WTC11 (cell line): ENCODE data around the gene HOXD13. TPM values are rescaled to one million over a fixed set of nuclear protein-coding genes. Genes with fewer than 3 reads are reported as not detected.

ENCODE experiments used
- ATAC-seq: fragments of 200-7000 bp; cut with Tn5 transposase; 2 replicates; pipeline ENCODE4 v1.10.0; 2021; ENCODE audit warnings: mild to moderate bottlenecking, moderate library complexity
- CTCF ChIA-PET: fragments of 300-600 bp; sonication (Branson Sonifier 250); formaldehyde crosslinking; loops from one replicate; lab custom pipeline; 2021; ENCODE audit warnings: antibody characterized with exemption; lab: Charles Lee
- POLR2A ChIA-PET: fragments of 350-600 bp; sonication (Branson Sonifier 250); formaldehyde crosslinking; loops from one replicate; lab custom pipeline; 2021; ENCODE audit warnings: antibody characterized with exemption; lab: Charles Lee
- DNase-seq: peaks from one replicate; pipeline ENCODE4 v3.0.0; 2021; ENCODE audit warnings: low spot score
- H3K27ac Mint-ChIP-seq: 2 replicates; pipeline ENCODE4 v1.8.0; 2021; ENCODE audit warnings: mixed read lengths
- H3K27me3 Mint-ChIP-seq: 2 replicates; pipeline ENCODE4 v1.8.0; 2021; ENCODE audit warnings: low read depth, mild to moderate bottlenecking, moderate library complexity, mixed read lengths
- H3K36me3 Mint-ChIP-seq: 2 replicates; pipeline ENCODE4 v1.8.0; 2021; ENCODE audit warnings: mixed read lengths
- H3K4me1 Mint-ChIP-seq: 2 replicates; pipeline ENCODE4 v1.8.0; 2022; ENCODE audit warnings: mixed read lengths
- H3K4me3 Mint-ChIP-seq: 2 replicates; pipeline ENCODE4 v1.8.0; 2021; ENCODE audit warnings: mild to moderate bottlenecking, moderate library complexity, mixed read lengths
- H3K9me3 Mint-ChIP-seq: 2 replicates; pipeline ENCODE4 v1.8.0; 2021; ENCODE audit warnings: mixed read lengths
- CREM ChIP-seq: sonication (generic); formaldehyde crosslinking; IDR thresholded peaks from 2 replicates; pipeline ENCODE4 v1.8.1; 2022; ENCODE audit warnings: mild to moderate bottlenecking, missing genetic modification reagents, moderate library complexity
- ETV6 ChIP-seq: sonication (generic); formaldehyde crosslinking; IDR thresholded peaks from 2 replicates; pipeline ENCODE4 v1.8.1; 2022; ENCODE audit warnings: mild to moderate bottlenecking, missing genetic modification reagents
- FOXK1 ChIP-seq: sonication (generic); formaldehyde crosslinking; IDR thresholded peaks from 2 replicates; pipeline ENCODE4 v1.8.0; 2022; ENCODE audit warnings: mild to moderate bottlenecking, moderate library complexity, missing genetic modification reagents
- IRF1 ChIP-seq: sonication (generic); formaldehyde crosslinking; IDR thresholded peaks from 2 replicates; pipeline ENCODE4 v1.8.0; 2023; ENCODE audit warnings: missing genetic modification reagents
- JUN ChIP-seq: sonication (generic); formaldehyde crosslinking; IDR thresholded peaks from 2 replicates; pipeline ENCODE4 v1.8.0; 2023; ENCODE audit warnings: mild to moderate bottlenecking, missing genetic modification reagents
- MLX ChIP-seq: sonication (generic); formaldehyde crosslinking; IDR thresholded peaks from 2 replicates; pipeline ENCODE4 v1.8.1; 2023; ENCODE audit warnings: mild to moderate bottlenecking, missing genetic modification reagents, moderate library complexity
- RORB ChIP-seq: fragments of 250-450 bp; sonication (Bioruptor Pico); IDR thresholded peaks from 2 replicates; pipeline ENCODE4 v1.9.0; 2021; ENCODE audit warnings: mild to moderate bottlenecking
- SMAD3 ChIP-seq: sonication (generic); formaldehyde crosslinking; IDR thresholded peaks from 2 replicates; pipeline ENCODE4 v1.8.0; 2022; ENCODE audit warnings: missing genetic modification reagents, mild to moderate bottlenecking, borderline replicate concordance
- TEAD1 ChIP-seq: sonication (generic); formaldehyde crosslinking; IDR thresholded peaks from 2 replicates; pipeline ENCODE4 v1.8.0; 2022; ENCODE audit warnings: mild to moderate bottlenecking, missing genetic modification reagents
- TEAD4 ChIP-seq: sonication (generic); formaldehyde crosslinking; IDR thresholded peaks from 2 replicates; pipeline ENCODE4 v1.8.0; 2022; ENCODE audit warnings: mild to moderate bottlenecking, missing genetic modification reagents
- USF2 ChIP-seq: sonication (generic); formaldehyde crosslinking; IDR thresholded peaks from 2 replicates; pipeline ENCODE4 v1.8.1; 2023; ENCODE audit warnings: mild to moderate bottlenecking, missing genetic modification reagents, moderate library complexity
- ZBTB21 ChIP-seq: sonication (generic); formaldehyde crosslinking; IDR thresholded peaks from 2 replicates; pipeline ENCODE4 v1.8.1; 2023; ENCODE audit warnings: mild to moderate bottlenecking, missing genetic modification reagents, borderline replicate concordance
- total RNA-seq: library from RNA; stranded (reverse); gene quantifications from 3 replicates; pipeline ENCODE4 v1.2.3, GENCODE V29; 2021
- TF ChIP-seq, protein P1 (sequence below): sonication (generic); formaldehyde crosslinking; IDR thresholded peaks from 2 replicates; pipeline ENCODE4 v1.8.1; 2022; ENCODE audit warnings: low read depth, missing genetic modification reagents, borderline replicate concordance
- TF ChIP-seq, protein P2 (sequence below): sonication (generic); formaldehyde crosslinking; IDR thresholded peaks from 2 replicates; pipeline ENCODE4 v1.8.1; 2023; ENCODE audit warnings: mild to moderate bottlenecking, missing genetic modification reagents
- TF ChIP-seq, protein P3 (sequence below): sonication (generic); formaldehyde crosslinking; IDR thresholded peaks from 2 replicates; pipeline ENCODE4 v1.8.0; 2022; ENCODE audit warnings: mild to moderate bottlenecking, missing genetic modification reagents
- TF ChIP-seq, protein P4 (sequence below): sonication (generic); formaldehyde crosslinking; IDR thresholded peaks from 2 replicates; pipeline ENCODE4 v1.8.1; 2023; ENCODE audit warnings: mild to moderate bottlenecking, moderate library complexity, missing genetic modification reagents
- TF ChIP-seq, protein P5 (sequence below): sonication (generic); formaldehyde crosslinking; IDR thresholded peaks from 2 replicates; pipeline ENCODE4 v1.8.0; 2022; ENCODE audit warnings: mild to moderate bottlenecking, missing genetic modification reagents

HOXD13 gene
- total RNA-seq, 1 experiment from 2014 or later, result not detected

- ChIA-PET CTCF (interaction anchor here (1.5 to 1.7 kb wide), 2 partner anchors 18 to 26 kb away, joined by 6 to 9 read pairs; no protein-coding TSS in a partner anchor), POLR2A (no interaction called here)
- H3K9me3 Mint-ChIP-seq, result peaks cover 4% of the 10 kb centered on the region
- H3K27me3 Mint-ChIP-seq, result peaks cover 100% of the 10 kb centered on the region
- no peak for DNase-seq
- ATAC-seq, result peak; percentile 10; the same call in 1 of the 2 replicates
- no peak overlapping the region for H3K27ac Mint-ChIP-seq
- 0 out of 2 replicates have a peak, but pooled peaks cover 7% of the 10 kb centered on the region for H3K36me3 Mint-ChIP-seq
- peaks cover 19% of the 10 kb centered on the region for H3K4me1 Mint-ChIP-seq
- no peak overlapping the region for H3K4me3 Mint-ChIP-seq
- TF ChIP-seq, protein P1, sequence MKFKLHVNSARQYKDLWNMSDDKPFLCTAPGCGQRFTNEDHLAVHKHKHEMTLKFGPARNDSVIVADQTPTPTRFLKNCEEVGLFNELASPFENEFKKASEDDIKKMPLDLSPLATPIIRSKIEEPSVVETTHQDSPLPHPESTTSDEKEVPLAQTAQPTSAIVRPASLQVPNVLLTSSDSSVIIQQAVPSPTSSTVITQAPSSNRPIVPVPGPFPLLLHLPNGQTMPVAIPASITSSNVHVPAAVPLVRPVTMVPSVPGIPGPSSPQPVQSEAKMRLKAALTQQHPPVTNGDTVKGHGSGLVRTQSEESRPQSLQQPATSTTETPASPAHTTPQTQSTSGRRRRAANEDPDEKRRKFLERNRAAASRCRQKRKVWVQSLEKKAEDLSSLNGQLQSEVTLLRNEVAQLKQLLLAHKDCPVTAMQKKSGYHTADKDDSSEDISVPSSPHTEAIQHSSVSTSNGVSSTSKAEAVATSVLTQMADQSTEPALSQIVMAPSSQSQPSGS, result no peak
- TF ChIP-seq, protein P2, sequence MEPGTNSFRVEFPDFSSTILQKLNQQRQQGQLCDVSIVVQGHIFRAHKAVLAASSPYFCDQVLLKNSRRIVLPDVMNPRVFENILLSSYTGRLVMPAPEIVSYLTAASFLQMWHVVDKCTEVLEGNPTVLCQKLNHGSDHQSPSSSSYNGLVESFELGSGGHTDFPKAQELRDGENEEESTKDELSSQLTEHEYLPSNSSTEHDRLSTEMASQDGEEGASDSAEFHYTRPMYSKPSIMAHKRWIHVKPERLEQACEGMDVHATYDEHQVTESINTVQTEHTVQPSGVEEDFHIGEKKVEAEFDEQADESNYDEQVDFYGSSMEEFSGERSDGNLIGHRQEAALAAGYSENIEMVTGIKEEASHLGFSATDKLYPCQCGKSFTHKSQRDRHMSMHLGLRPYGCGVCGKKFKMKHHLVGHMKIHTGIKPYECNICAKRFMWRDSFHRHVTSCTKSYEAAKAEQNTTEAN, result no peak
- no peak for TF ChIP-seq RORB (CRISPR knock-in tag)
- TF ChIP-seq TEAD4 (CRISPR knock-in tag), result no peak
- TF ChIP-seq CREM (CRISPR knock-in tag), result no peak
- no peak for TF ChIP-seq FOXK1 (CRISPR knock-in tag)
- TF ChIP-seq ZBTB21 (CRISPR knock-in tag), result no peak
- TF ChIP-seq, protein P3, sequence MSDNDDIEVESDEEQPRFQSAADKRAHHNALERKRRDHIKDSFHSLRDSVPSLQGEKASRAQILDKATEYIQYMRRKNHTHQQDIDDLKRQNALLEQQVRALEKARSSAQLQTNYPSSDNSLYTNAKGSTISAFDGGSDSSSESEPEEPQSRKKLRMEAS, result no peak
- TF ChIP-seq, protein P4, sequence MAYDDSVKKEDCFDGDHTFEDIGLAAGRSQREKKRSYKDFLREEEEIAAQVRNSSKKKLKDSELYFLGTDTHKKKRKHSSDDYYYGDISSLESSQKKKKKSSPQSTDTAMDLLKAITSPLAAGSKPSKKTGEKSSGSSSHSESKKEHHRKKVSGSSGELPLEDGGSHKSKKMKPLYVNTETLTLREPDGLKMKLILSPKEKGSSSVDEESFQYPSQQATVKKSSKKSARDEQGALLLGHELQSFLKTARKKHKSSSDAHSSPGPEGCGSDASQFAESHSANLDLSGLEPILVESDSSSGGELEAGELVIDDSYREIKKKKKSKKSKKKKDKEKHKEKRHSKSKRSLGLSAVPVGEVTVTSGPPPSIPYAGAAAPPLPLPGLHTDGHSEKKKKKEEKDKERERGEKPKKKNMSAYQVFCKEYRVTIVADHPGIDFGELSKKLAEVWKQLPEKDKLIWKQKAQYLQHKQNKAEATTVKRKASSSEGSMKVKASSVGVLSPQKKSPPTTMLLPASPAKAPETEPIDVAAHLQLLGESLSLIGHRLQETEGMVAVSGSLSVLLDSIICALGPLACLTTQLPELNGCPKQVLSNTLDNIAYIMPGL (CRISPR knock-in tag), result no peak
- TF ChIP-seq JUN (CRISPR knock-in tag), result no peak
- TF ChIP-seq, protein P5, sequence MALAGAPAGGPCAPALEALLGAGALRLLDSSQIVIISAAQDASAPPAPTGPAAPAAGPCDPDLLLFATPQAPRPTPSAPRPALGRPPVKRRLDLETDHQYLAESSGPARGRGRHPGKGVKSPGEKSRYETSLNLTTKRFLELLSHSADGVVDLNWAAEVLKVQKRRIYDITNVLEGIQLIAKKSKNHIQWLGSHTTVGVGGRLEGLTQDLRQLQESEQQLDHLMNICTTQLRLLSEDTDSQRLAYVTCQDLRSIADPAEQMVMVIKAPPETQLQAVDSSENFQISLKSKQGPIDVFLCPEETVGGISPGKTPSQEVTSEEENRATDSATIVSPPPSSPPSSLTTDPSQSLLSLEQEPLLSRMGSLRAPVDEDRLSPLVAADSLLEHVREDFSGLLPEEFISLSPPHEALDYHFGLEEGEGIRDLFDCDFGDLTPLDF (CRISPR knock-in tag), result no peak
- TF ChIP-seq SMAD3 (CRISPR knock-in tag), result no peak
- TF ChIP-seq IRF1 (CRISPR knock-in tag), result no peak
- no peak for TF ChIP-seq MLX (CRISPR knock-in tag)
- TF ChIP-seq USF2 (CRISPR knock-in tag), result no peak
- TF ChIP-seq ETV6 (CRISPR knock-in tag), result no peak
- no peak for TF ChIP-seq TEAD1
These were observed 22.6 kb downstream of the HOXD13 start for GRCh38 chr2:176114930-176115625.
